ENCODE measurements around the gene KRTAP10-5.
"Not testable (repeated sequence)": the region's sequence is repeated elsewhere in the genome, so short reads cannot be mapped to it uniquely, and the experiment has no call there.

KRTAP10-5 gene, protein sequence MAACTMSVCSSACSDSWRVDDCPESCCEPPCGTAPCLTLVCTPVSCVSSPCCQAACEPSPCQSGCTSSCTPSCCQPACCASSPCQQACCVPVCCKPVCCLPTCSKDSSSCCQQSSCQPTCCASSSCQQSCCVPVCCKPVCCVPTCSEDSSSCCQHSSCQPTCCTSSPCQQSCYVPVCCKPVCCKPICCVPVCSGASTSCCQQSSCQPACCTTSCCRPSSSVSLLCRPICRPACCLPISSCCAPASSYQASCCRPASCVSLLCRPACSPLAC

GRCh38 chr21:44580231-44580821 is at the start of gene KRTAP10-5:
TSS of gene KRTAP10-5 (minus strand) at chr21:44580604. CDS start at chr21:44580578, 26 bp downstream.
- not testable (repeated sequence) for DNase-seq (ENCODE audit: low spot score)

- TF ChIP-seq CTCF (IDR thresholded peaks at IDR 0.05; ENCODE audit: extremely low read depth, missing control alignments), result no peak
- no peak for DNase-seq (ENCODE audit: low spot score)
Measured at GRCh38 chr21:44628707-44629391, 48.4 kb upstream of the KRTAP10-5 start.

DNA sequence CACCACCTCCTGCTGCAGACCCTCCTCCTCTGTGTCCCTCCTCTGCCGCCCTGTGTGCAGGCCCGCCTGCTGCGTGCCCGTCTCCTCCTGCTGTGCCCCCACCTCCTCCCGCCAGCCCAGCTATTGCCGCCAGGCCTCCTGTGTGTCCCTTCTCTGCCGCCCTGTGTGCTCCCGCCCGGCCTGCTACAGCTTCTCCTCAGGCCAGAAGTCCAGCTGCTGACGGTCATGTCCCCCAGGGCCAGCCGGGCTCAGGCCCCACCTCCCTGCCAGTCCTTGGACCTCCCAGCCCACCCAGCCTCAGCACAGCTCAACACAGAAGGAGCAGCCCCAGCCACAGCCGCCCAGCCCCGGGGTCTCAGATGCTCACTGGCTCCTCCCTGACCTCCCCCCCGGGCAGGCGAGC is 47.4 kb upstream of the KRTAP10-5 start:
- DNase-seq (ENCODE audit: low spot score), result not testable (repeated sequence)

GRCh38 chr21:44627181-44627822 is 46.9 kb upstream of the KRTAP10-5 start:
- DNase-seq (ENCODE audit: low spot score), result not testable (repeated sequence)

DNA sequence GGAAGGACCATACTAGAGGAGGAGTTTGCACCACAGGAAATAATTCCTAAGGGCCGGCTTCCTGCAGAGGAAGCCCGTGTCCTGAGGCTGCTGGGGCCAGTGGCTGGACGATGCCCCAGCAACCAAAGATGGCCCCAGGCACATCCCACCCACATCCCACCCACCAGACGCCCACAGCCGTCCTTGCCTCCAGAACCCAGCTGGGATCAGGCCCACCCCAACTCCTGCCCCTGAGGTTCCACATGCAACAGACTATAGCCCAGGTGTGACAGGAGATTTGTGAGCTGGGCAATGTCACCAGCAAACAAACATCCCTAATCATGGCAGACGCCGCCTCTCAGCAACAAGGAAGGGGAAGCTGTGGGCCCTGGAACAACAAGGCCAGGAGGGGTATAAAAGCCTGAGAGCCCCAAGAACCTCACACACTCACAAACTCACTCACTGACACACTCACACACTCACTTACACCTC is 46.3 kb upstream of the KRTAP10-5 start, which contains the start of gene KRTAP10-9:
Gene KRTAP10-9 (plus strand): TSS at position 421 of the 471 bp plus-strand sequence. CDS start 79 bp downstream, outside the sequence.
- TF ChIP-seq CTCF (IDR thresholded peaks at IDR 0.05; ENCODE audit: extremely low read depth, missing control alignments), result no peak
- DNase-seq (ENCODE audit: low spot score), result no peak

DNA sequence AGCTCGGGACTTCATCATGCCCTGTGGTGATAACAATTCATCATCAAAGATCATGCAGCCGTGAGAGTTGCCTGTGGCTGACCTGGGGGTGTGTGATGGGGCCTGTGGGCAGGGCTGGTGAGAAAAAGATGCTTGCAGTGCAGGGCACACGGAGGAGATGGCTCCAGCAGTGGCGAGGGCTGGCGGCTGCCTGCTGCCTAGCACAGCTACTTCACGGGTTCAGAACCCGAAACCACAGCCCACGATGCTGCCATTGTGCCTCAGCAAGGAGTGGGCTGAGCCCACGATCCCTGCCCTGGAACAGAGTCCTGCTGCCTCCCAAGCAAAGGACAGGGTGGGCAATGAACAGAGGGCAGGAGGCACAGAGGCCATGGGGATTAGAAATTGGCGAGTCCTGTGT is 45.9 kb upstream of the KRTAP10-5 start:
- DNase-seq (ENCODE audit: low spot score), result no peak
- no peak for TF ChIP-seq CTCF (IDR thresholded peaks at IDR 0.05; ENCODE audit: extremely low read depth, missing control alignments)

DNA sequence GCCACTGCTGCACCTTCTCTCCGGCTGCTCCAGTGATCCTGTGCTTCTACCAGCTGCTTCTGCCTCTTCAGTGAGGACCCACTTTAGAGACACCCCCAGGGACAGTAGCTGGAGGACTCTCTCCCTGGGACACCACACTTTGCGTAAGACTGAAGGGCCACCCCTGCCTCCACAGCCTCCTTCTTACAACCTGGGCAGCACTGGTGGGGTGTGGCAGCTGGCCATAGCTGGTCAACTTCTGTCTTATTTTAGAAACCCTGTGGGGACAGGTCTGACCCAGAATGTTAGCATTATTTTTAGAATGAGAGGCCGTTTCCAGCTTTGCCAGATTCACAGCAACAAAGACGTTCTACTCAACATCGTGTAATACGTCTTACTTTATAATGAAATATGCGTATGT is 45.4 kb upstream of the KRTAP10-5 start:
- DNase-seq (ENCODE audit: low spot score), result no peak
- no peak for TF ChIP-seq CTCF (IDR thresholded peaks at IDR 0.05; ENCODE audit: extremely low read depth, missing control alignments)

DNA sequence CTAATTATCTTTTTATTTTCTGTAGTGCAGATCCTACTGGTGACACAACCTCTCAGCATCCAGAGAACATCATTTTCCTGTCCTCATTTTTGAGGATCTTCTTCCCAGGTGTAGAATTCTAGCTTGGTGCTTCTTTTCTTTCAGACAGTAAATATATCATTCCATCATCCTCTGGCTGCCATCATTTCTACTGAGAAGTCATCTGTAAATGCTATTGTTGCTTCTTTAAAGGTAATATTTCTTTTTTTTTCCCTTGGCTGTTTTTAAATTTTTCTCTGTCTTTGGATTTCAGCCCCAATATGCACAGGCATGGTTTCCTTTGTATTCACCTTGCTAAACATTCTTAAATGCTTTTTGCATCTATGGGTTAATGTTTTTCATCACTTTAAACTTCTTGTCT is 43.2 kb upstream of the KRTAP10-5 start:
- no peak for TF ChIP-seq CTCF (IDR thresholded peaks at IDR 0.05; ENCODE audit: extremely low read depth, missing control alignments)
- DNase-seq (ENCODE audit: low spot score), result no peak

All from GM20000 (cell line).